RWPE1 (cell line): ENCODE results near the gene RAD51.

Experiments
- CTCF ChIA-PET: fragments of 350-600 bp; sonication (Branson Sonifier 250); formaldehyde crosslinking; extraction: SDS; loops from one replicate; lab custom pipeline; 2021; lab: Yijun Ruan, JAX
- POLR2A ChIA-PET: fragments of 400-600 bp; formaldehyde crosslinking; extraction: SDS; loops from one replicate; lab custom pipeline; 2020; ENCODE audit warnings: antibody characterized with exemption; ENCODE audit not compliant: low non-redundant PET; lab: Yijun Ruan, JAX
- DNase-seq: peaks from one replicate; pipeline ENCODE4 v3.0.0; 2012; ENCODE audit warnings: low spot score
- H3K27ac ChIP-seq: fragments of 450-650 bp; 2 replicates; pipeline ENCODE4 v1.5.1; 2017
- TF ChIP-seq, protein P1 (sequence below): fragments of 450-650 bp; conservative IDR thresholded peaks from 2 replicates; pipeline ENCODE4 v1.5.1; 2017; ENCODE audit warnings: low read depth, mild to moderate bottlenecking

RAD51 gene

DNA sequence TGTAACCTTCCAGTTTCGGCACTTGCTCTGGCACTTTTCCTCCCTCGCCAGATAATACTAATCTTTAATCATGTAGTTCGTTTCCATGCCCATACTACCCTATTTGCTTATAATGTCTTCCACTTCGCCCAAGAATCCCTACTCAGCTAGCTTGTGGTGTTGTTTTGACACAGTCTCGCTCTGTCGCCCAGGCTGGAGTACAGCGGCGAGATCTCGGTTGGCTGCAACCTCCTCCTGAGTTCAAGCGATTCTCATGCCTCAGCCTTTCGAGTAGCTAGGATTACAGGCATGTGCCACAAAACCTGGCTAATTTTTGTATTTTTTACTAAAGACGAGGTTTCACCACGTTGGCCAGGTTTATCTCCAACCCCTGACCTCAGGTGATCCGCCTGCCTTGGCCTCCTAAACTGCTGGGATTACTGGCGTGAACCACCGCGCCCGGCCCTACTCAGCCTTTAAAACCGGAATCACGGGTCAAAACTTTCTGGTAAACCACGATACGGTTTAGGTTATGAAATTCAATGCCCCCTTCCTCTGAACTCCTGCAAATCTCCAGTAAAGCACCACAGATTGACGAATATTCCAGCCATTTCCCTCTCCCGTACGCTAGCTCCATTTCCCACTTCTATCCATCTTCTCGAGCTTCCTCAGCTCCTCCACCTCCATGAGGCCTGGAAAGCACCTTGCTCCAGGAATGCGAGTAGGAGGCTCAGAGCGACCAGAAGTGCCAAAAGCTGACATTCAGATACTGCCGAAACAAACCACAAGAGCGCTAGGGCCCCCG lies 878 bp upstream of the RAD51 start:
- TF ChIP-seq, protein P1, sequence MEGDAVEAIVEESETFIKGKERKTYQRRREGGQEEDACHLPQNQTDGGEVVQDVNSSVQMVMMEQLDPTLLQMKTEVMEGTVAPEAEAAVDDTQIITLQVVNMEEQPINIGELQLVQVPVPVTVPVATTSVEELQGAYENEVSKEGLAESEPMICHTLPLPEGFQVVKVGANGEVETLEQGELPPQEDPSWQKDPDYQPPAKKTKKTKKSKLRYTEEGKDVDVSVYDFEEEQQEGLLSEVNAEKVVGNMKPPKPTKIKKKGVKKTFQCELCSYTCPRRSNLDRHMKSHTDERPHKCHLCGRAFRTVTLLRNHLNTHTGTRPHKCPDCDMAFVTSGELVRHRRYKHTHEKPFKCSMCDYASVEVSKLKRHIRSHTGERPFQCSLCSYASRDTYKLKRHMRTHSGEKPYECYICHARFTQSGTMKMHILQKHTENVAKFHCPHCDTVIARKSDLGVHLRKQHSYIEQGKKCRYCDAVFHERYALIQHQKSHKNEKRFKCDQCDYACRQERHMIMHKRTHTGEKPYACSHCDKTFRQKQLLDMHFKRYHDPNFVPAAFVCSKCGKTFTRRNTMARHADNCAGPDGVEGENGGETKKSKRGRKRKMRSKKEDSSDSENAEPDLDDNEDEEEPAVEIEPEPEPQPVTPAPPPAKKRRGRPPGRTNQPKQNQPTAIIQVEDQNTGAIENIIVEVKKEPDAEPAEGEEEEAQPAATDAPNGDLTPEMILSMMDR: no peak
- no peak for DNase-seq
- POLR2A ChIA-PET: interaction anchor here (0.7 kb wide), 1 partner anchor 33 kb away, joined by 3 read pairs; no protein-coding TSS in a partner anchor
- H3K27ac ChIP-seq: peak overlapping the region; percentile 98
- CTCF ChIA-PET: interaction anchor here (0.7 kb wide), 1 partner anchor 85 kb away, joined by 3 read pairs; no protein-coding TSS in a partner anchor

DNA sequence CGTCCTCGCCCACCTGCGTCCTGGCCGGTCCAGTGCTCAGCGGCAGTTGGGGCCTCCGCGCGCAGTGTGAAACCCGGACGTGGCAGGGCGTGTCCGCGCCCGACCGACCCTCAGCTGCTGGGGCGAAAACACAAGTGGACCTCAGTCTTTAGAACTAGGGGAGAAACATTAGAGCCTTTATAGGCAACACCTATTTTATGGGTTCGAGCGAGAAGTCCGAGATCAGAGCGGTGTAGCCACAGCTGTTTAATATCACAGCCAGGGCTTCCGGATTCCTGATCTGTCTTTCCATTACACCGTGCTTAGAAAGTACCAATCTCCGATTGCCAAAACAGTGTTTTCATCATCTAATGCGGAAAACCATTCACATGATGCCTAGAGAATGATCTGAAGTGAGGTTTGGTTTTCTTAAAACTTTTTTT lies 506 bp downstream of the RAD51 start:
- ChIA-PET POLR2A (no interaction called here), CTCF (interaction anchor here (0.6 to 1.0 kb wide), 4 partner anchors 11 to 98 kb away, joined by 3 to 4 read pairs (median 3); no protein-coding TSS in a partner anchor)
- peak overlapping the region; percentile 98 for H3K27ac ChIP-seq
- TF ChIP-seq, protein P1: no peak
- DNase-seq: peak; percentile 45

DNA sequence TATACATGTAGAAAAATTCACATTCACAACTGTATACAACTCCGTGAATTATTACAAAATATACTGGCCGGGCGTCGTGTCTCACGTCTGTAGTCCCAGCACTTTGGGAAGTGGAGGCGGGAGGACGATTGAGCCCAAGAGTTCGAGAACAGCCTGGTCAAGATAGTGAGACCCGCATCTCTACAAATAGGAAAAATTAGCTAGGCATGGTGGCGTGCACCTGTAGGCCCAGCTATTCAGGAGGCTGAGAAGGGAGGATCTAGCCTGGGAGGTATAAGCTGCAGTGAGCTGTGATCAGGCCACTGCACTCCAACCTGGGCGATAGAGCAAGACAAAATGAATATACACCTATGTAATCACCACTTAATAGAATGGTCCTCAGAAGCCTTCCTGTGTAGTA lies 1.3 kb downstream of the RAD51 start:
- DNase-seq: no peak
- ChIA-PET POLR2A (no interaction called here), CTCF (interaction anchor here (0.7 kb wide), 1 partner anchor 98 kb away, joined by 3 read pairs; no protein-coding TSS in a partner anchor)
- peak overlapping the region; percentile 98 for H3K27ac ChIP-seq
- TF ChIP-seq, protein P1: no peak

GRCh38 chr15:40697916-40698315 lies 2.9 kb downstream of the RAD51 start:
- CTCF ChIA-PET: interaction anchor here (0.6 to 0.7 kb wide), 2 partner anchors 8 to 84 kb away, joined by 3 read pairs; no protein-coding TSS in a partner anchor
- POLR2A ChIA-PET: interaction anchor here (0.7 kb wide), 1 partner anchor 8 kb away, joined by 3 read pairs; no protein-coding TSS in a partner anchor
- no peak overlapping the region for H3K27ac ChIP-seq

DNA sequence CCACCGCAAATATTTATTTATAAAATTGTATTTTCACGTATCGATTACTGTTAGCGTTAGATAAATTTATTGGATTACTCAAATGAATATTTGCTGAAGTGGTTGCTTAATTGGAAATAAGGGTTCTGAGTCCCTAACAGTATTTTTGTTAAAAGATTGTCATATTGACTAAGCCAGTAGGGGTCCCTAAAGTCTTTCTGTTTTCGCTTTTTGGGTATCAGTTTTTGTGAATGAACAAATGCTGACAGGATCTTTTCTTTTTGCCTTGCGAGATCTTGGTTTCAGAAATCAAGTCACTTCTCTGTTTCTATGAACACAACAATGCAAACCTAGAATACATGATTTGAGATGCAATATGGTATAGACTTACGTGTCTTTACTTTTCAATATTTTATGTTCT lies 7.1 kb downstream of the RAD51 start:
- H3K27ac ChIP-seq: no peak overlapping the region
- TF ChIP-seq, protein P1: no peak
- CTCF ChIA-PET: no interaction called here
- no peak for DNase-seq
- POLR2A ChIA-PET: no interaction called here

More at GRCh38 chr15:40697916-40698315, 2.9 kb downstream of the RAD51 start:
- DNase-seq: no peak
- TF ChIP-seq, protein P1: no peak

- ChIA-PET POLR2A (interaction anchor here (0.5 kb wide), 1 partner anchor 8 kb away, joined by 3 read pairs; no protein-coding TSS in a partner anchor), CTCF (interaction anchor here (0.6 to 0.8 kb wide), 2 partner anchors 9 to 11 kb away, joined by 3 to 4 read pairs; partner anchors contain the start of gene RAD51)
- H3K27ac ChIP-seq: no peak overlapping the region
- TF ChIP-seq, protein P1: no peak
- no peak for DNase-seq
Measured at GRCh38 chr15:40706121-40706520, 11.1 kb downstream of the RAD51 start.
